CD14-positive monocyte (primary cell): ENCODE measurements around the gene LSMEM2. TPM values are rescaled to one million over a fixed set of nuclear protein-coding genes. Genes with fewer than 3 reads are reported as not detected.
A peak's percentile ranks its signal among the peaks of the same experiment; 100 is the strongest.

Experiments
- DNase-seq, 3 donors: peaks; one replicate each; pipeline ENCODE4 v3.0.0-alpha.2; 2011 to 2022
- H2AFZ ChIP-seq: 2 replicates; pipeline ENCODE4 v1.6.0; 2012; ENCODE audit warnings: mild to moderate bottlenecking, low read depth, low read length, inconsistent platforms; ENCODE audit not compliant: insufficient read depth, poor library complexity, severe bottlenecking
- H3K27ac ChIP-seq, 2 donors: 1 replicate in 1 of 2; 2 replicates in 1 of 2; pipeline ENCODE4 v1.5.1; 2012 to 2013; ENCODE audit warnings: low read length in 2 of 2, control low read depth in 1 of 2, inconsistent platforms in 1 of 2, low read depth in 1 of 2, mild to moderate bottlenecking in 1 of 2
- H3K27me3 ChIP-seq, 2 donors: one replicate each; pipeline versions ENCODE4 v1.6.0 to v1.6.1; 2011 to 2013; ENCODE audit warnings: low read length in 2 of 2; ENCODE audit not compliant: control insufficient read depth in 2 of 2, insufficient read depth in 2 of 2
- H3K36me3 ChIP-seq, 2 donors: replicated peaks in 1 of 2; 1 replicate in 1 of 2; 2 replicates in 1 of 2; pipeline versions ENCODE4 v1.5.1 to v1.6.1; 2012 to 2013; ENCODE audit warnings: low read length in 2 of 2, control low read depth in 1 of 2, inconsistent platforms in 1 of 2, mild to moderate bottlenecking in 1 of 2; ENCODE audit not compliant: insufficient read depth in 2 of 2, control insufficient read depth in 1 of 2
- H3K4me1 ChIP-seq, 2 donors: 1 replicate in 1 of 2; 2 replicates in 1 of 2; pipeline versions ENCODE4 v1.5.1 to v1.6.1; 2012 to 2013; ENCODE audit warnings: low read length in 2 of 2, control low read depth in 1 of 2, inconsistent platforms in 1 of 2, mild to moderate bottlenecking in 1 of 2, moderate library complexity in 1 of 2; ENCODE audit not compliant: insufficient read depth in 2 of 2, control insufficient read depth in 1 of 2
- H3K4me2 ChIP-seq: replicated peaks from 2 replicates; pipeline ENCODE3; 2012; ENCODE audit warnings: low read length, moderate library complexity, mild to moderate bottlenecking; ENCODE audit not compliant: poor library complexity, severe bottlenecking; ENCODE audit errors: extremely low read depth
- H3K4me3 ChIP-seq, 3 experiments: fragments of 200-600 bp in 1 of 3; sonication (generic) in 1 of 3; replicated peaks in 1 of 3; 1 replicate in 2 of 3; 2 replicates in 1 of 3; pipeline ENCODE4 v1.5.1; 2011 to 2013; ENCODE audit warnings: low read length in 3 of 3, mild to moderate bottlenecking in 3 of 3, control low read depth in 2 of 3, low read depth in 2 of 3, inconsistent platforms in 1 of 3, moderate library complexity in 1 of 3
- H3K79me2 ChIP-seq: 2 replicates; pipeline ENCODE4 v1.6.0; 2012; ENCODE audit warnings: mild to moderate bottlenecking, control low read depth, inconsistent platforms, low read length, moderate library complexity; ENCODE audit not compliant: insufficient read depth
- H3K9ac ChIP-seq: 2 replicates; pipeline ENCODE4 v1.6.0; 2017; ENCODE audit warnings: low read length, mild to moderate bottlenecking; ENCODE audit not compliant: insufficient read depth, poor library complexity, severe bottlenecking
- H3K9me3 ChIP-seq, 2 donors: replicated peaks in 1 of 2; 1 replicate in 1 of 2; 2 replicates in 1 of 2; pipeline versions ENCODE4 v1.5.1 to v1.6.1; 2012 to 2013; ENCODE audit warnings: low read length in 2 of 2, control low read depth in 1 of 2; ENCODE audit not compliant: control insufficient read depth in 1 of 2, insufficient read depth in 1 of 2
- H4K20me1 ChIP-seq: 2 replicates; pipeline ENCODE4 v1.6.0; 2012; ENCODE audit warnings: mild to moderate bottlenecking, low read length, control low read depth, moderate library complexity; ENCODE audit not compliant: insufficient read depth
- H3K27ac Mint-ChIP-seq, 7 donors: one replicate each; pipeline ENCODE4 v1.8.0; 2020; ENCODE audit warnings: mild to moderate bottlenecking in 7 of 7, mixed read lengths in 7 of 7, moderate library complexity in 6 of 7, inconsistent platforms in 2 of 7
- H3K27me3 Mint-ChIP-seq, 3 donors: one replicate each; pipeline ENCODE4 v1.8.0; 2021 to 2022; ENCODE audit warnings: low read depth in 3 of 3, mild to moderate bottlenecking in 3 of 3, mixed read lengths in 3 of 3, moderate library complexity in 3 of 3, inconsistent platforms in 1 of 3
- H3K36me3 Mint-ChIP-seq, 2 donors: one replicate each; pipeline ENCODE4 v1.8.0; 2020; ENCODE audit warnings: mixed read lengths in 2 of 2, inconsistent platforms in 1 of 2, mild to moderate bottlenecking in 1 of 2
- H3K4me1 Mint-ChIP-seq: one replicate; pipeline ENCODE4 v1.8.0; 2020; ENCODE audit warnings: mild to moderate bottlenecking, mixed read lengths
- H3K4me3 Mint-ChIP-seq, 2 donors: one replicate each; pipeline ENCODE4 v1.8.0; 2020; ENCODE audit warnings: mild to moderate bottlenecking in 2 of 2, mixed read lengths in 2 of 2, moderate library complexity in 1 of 2
- H3K9me3 Mint-ChIP-seq, 7 donors: one replicate each; pipeline ENCODE4 v1.8.0; 2020 to 2022; ENCODE audit warnings: mixed read lengths in 7 of 7, mild to moderate bottlenecking in 6 of 7, moderate library complexity in 6 of 7, inconsistent platforms in 2 of 7
- CTCF ChIP-seq: fragments of 200-600 bp; IDR thresholded peaks from one replicate; pipeline ENCODE4 v1.8.0; 2022; ENCODE audit warnings: antibody characterized with exemption, mild to moderate bottlenecking
- WGBS: methylation state at CpG from one replicate; pipeline ENCODE4 v1.1.5; 2013; ENCODE audit warnings: missing lambda C conversion rate; ENCODE audit not compliant: insufficient coverage; 5-methylcytosine and 5-hydroxymethylcytosine counted together
- intact Hi-C, 2 donors: fragments of 100-400 bp; cut with micrococcal nuclease; formaldehyde crosslinking; loops; one replicate each; pipeline versions ENCODE4 v1.15.0 to v1.15.1; 2023
- polyA plus RNA-seq, 3 donors: library from polyadenylated mRNA; depleted of rRNA in 1 of 3; unstranded in 2 of 3; stranded (reverse) in 1 of 3; fragments of 300-500 nt in 2 of 3; fragments of >200 nt in 1 of 3; fragmentation: Illumina TruSeq in 2 of 3; gene quantifications; 1 replicate in 2 of 3; 2 replicates in 1 of 3; pipeline ENCODE4 v1.2.3, GENCODE V29; 2012 to 2021

LSMEM2 gene
- polyA plus RNA-seq, 3 donors: not detected

- peak overlapping the region; percentile 87 for H3K4me2 ChIP-seq
- Mint-ChIP-seq H3K4me1 (peaks cover 82% of the 10 kb centered on the region), H3K27me3 (peaks cover 0 to 4% (median 2%) of the 10 kb centered on the region in 3 donors), H3K27ac (peak overlapping the region; percentile 38 to 95 (median 88)), H3K36me3 (peaks cover 18 to 36% of the 10 kb centered on the region in 2 donors), H3K9me3 (no peaks in the 10 kb centered on the region), H3K4me3 (peak overlapping the region; percentile 86 to 94)
- H3K9me3 ChIP-seq: no peaks in the 10 kb centered on the region
- 0% methylated on average over 31 of the region's 45 CpGs for WGBS
- peaks cover 4% of the 10 kb centered on the region for H4K20me1 ChIP-seq
- H3K27me3 ChIP-seq: no peaks in the 10 kb centered on the region
- peak overlapping the region; percentile 90 for H3K9ac ChIP-seq
- intact Hi-C loops: loop anchor here (2.0 kb wide), 1 partner anchor 22 kb away; the partner anchor contains the start of genes HYAL3 (in 2 of the 2) and NAA80 (in 2 of the 2)
- TF ChIP-seq CTCF: no peak
- H3K79me2 ChIP-seq: peaks cover 26% of the 10 kb centered on the region
- peak overlapping the region; percentile 18 to 97 for H3K27ac ChIP-seq
- peak in 2 of 3 donors; percentile 32 to 36 for DNase-seq
- H2AFZ ChIP-seq: peak overlapping the region; percentile 86
- peaks cover 0 to 23% of the 10 kb centered on the region in 2 donors for H3K36me3 ChIP-seq
- peaks cover 80 to 89% of the 10 kb centered on the region in 2 donors for H3K4me1 ChIP-seq
- peak overlapping the region; percentile 60 to 90 (median 77) for H3K4me3 ChIP-seq
Observed at GRCh38 chr3:50320853-50321335, 42.0 kb downstream of the LSMEM2 start.

GRCh38 chr3:50321336-50322114 is 42.6 kb downstream of the LSMEM2 start:
- TF ChIP-seq CTCF: peak; percentile 58
- intact Hi-C loops: loop anchor here (2.0 kb wide), 1 partner anchor 23 kb away; the partner anchor contains the start of genes HYAL3 (in 2 of the 2) and NAA80 (in 2 of the 2)

More at GRCh38 chr3:50321336-50322114, 42.6 kb downstream of the LSMEM2 start:
- H3K79me2 ChIP-seq: peaks cover 32% of the 10 kb centered on the region
- Mint-ChIP-seq H3K4me1 (peaks cover 83% of the 10 kb centered on the region), H3K36me3 (peaks cover 16 to 36% of the 10 kb centered on the region in 2 donors), H3K4me3 (peak overlapping the region; percentile 86 to 91), H3K9me3 (no peaks in the 10 kb centered on the region), H3K27ac (peak overlapping the region; percentile 85 to 99 (median 97)), H3K27me3 (peaks cover 0 to 4% (median 2%) of the 10 kb centered on the region in 3 donors)
- DNase-seq: peak; percentile 72 to 74 (median 72)
- peaks cover 83 to 94% of the 10 kb centered on the region in 2 donors for H3K4me1 ChIP-seq
- peak overlapping the region; percentile 90 for H3K9ac ChIP-seq
- under 1% methylated on average over 52 of the region's 59 CpGs for WGBS
- H3K27me3 ChIP-seq: no peaks in the 10 kb centered on the region
- peak overlapping the region; percentile 86 for H2AFZ ChIP-seq
- peaks cover 4% of the 10 kb centered on the region for H4K20me1 ChIP-seq
- H3K9me3 ChIP-seq: no peaks in the 10 kb centered on the region
- H3K4me3 ChIP-seq: peak overlapping the region; percentile 60 to 90 (median 77)
- H3K36me3 ChIP-seq: peaks cover 0 to 22% of the 10 kb centered on the region in 2 donors
- H3K4me2 ChIP-seq: peak overlapping the region; percentile 87
- peak overlapping the region; percentile 77 to 97 for H3K27ac ChIP-seq
